ENCODE data around the gene MST1. TPM values are rescaled to one million over a fixed set of nuclear protein-coding genes. Genes with fewer than 3 reads are reported as not detected.

Gene MST1
- total RNA-seq, 1 donor from 2014 or later, result 2.7 TPM

GRCh38 chr3:49680493-49681231 is 8.6 kb downstream of the MST1 start:
- TF ChIP-seq EZH2 (IDR thresholded peaks at IDR 0.05), result no peak
- TF ChIP-seq EZH2phosphoT487 (IDR thresholded peaks at IDR 0.05), result no peak
- TF ChIP-seq CTCF (IDR thresholded peaks at IDR 0.05), result no peak
- peaks cover 11% of the 10 kb centered on the region for H3K27me3 ChIP-seq
- Mint-ChIP-seq H3K27me3 (ENCODE audit: insufficient read depth, low read depth) (peaks cover 3% of the 10 kb centered on the region), H3K4me1 (no peaks in the 10 kb centered on the region), H3K27ac (no peak overlapping the region), H3K9me3 (no peaks in the 10 kb centered on the region), H3K4me3 (no peak overlapping the region), H3K36me3 (peaks cover 16% of the 10 kb centered on the region)
- H3F3A ChIP-seq (ENCODE audit: low read depth), result no peaks in the 10 kb centered on the region
- DNase-seq (ENCODE audit: low spot score), result no peak
- H3K9ac ChIP-seq, result no peak overlapping the region
- H2AFZ ChIP-seq (replicated peaks), result no peak overlapping the region
- no peaks in the 10 kb centered on the region for H3K4me1 ChIP-seq
- H3K4me3 ChIP-seq, result no peak overlapping the region
- no peaks in the 10 kb centered on the region for H3K9me3 ChIP-seq (ENCODE audit: low read depth)
- H3K79me2 ChIP-seq (ENCODE audit: low read depth), result no peaks in the 10 kb centered on the region
- H3K4me2 ChIP-seq, result no peak overlapping the region
- no peaks in the 10 kb centered on the region for H3K36me3 ChIP-seq
- H3K27ac ChIP-seq, result no peak overlapping the region
- H4K20me1 ChIP-seq (ENCODE audit: low read depth), result no peaks in the 10 kb centered on the region

DNA sequence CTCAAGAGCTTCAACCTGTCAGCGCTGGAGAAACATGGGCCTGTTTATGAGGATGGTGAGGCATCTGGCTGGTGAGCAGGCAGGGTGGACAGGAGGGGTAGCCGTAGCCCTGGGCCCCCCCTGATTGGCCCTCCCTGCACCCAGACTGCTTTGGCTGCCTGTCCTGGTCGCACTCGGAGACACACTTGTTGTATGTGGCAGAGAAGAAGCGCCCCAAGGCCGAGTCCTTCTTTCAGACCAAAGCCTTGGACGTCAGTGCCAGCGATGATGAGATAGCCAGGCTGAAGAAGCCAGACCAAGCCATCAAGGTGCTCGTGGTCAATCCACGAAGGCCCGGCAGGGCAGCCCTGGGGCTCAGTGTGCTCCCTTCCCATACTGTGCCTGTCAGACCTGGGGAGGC is 13.4 kb downstream of the MST1 start:
- no peak overlapping the region for H3K27ac ChIP-seq
- no peak overlapping the region for H3K4me2 ChIP-seq
- peaks cover 17% of the 10 kb centered on the region for H3F3A ChIP-seq (ENCODE audit: low read depth)
- H3K9ac ChIP-seq, result no peak overlapping the region
- no peaks in the 10 kb centered on the region for H3K36me3 ChIP-seq
- TF ChIP-seq EZH2phosphoT487 (IDR thresholded peaks at IDR 0.05) (no peak), EZH2 (IDR thresholded peaks at IDR 0.05) (no peak), CTCF (IDR thresholded peaks at IDR 0.05) (no peak)
- DNase-seq (ENCODE audit: low spot score), result no peak
- no peaks in the 10 kb centered on the region for H3K9me3 ChIP-seq (ENCODE audit: low read depth)
- H3K4me3 Mint-ChIP-seq, result peak overlapping the region; percentile 95
- H3K9me3 Mint-ChIP-seq, result no peaks in the 10 kb centered on the region
- H3K27me3 ChIP-seq, result no peaks in the 10 kb centered on the region
- peaks cover 24% of the 10 kb centered on the region for H3K79me2 ChIP-seq (ENCODE audit: low read depth)
- no peak overlapping the region for H2AFZ ChIP-seq (replicated peaks)
- H3K36me3 Mint-ChIP-seq, result peaks cover 8% of the 10 kb centered on the region
- H3K4me3 ChIP-seq, result no peak overlapping the region
- peaks cover 19% of the 10 kb centered on the region for H3K4me1 Mint-ChIP-seq
- peaks cover 8% of the 10 kb centered on the region for H3K4me1 ChIP-seq
- peaks cover 21% of the 10 kb centered on the region for H4K20me1 ChIP-seq (ENCODE audit: low read depth)
- H3K27me3 Mint-ChIP-seq (ENCODE audit: insufficient read depth, low read depth), result peaks cover 4% of the 10 kb centered on the region
- no peak overlapping the region for H3K27ac Mint-ChIP-seq

DNA sequence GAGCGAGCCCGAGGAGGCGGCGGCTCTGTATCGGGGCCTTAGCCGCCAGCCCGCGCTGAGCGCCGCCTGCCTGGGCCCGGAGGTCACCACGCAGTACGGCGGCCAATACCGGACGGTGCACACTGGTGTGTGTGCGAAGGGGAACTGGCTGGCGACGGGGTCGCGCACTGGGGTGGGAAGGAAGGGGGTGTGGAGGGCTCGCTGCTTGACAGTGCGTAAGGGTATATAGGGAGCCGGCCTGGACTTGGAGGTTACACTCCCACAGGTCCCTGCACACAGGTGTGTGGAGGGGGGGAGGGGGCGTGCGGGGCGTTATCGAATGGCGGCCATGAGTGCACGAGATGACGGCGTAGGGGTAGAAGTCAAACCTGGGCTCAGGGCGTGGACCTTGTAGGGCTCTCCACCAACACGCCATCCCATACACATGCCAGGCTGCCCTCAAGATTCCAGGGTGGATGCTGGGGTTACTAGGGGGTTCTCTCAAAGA is 14.7 kb downstream of the MST1 start:
- Mint-ChIP-seq H3K27ac (no peak overlapping the region), H3K4me3 (peak overlapping the region; percentile 95), H3K27me3 (ENCODE audit: insufficient read depth, low read depth) (peaks cover 2% of the 10 kb centered on the region), H3K36me3 (peaks cover 3% of the 10 kb centered on the region), H3K9me3 (no peaks in the 10 kb centered on the region), H3K4me1 (peaks cover 19% of the 10 kb centered on the region)
- Histone ChIP-seq H3K27ac (no peak overlapping the region), H2AFZ (replicated peaks) (no peak overlapping the region), H3K27me3 (no peaks in the 10 kb centered on the region), H3K4me2 (peak overlapping the region; percentile 94), H4K20me1 (ENCODE audit: low read depth) (peaks cover 21% of the 10 kb centered on the region), H3K4me3 (peak overlapping the region; percentile 81), H3F3A (ENCODE audit: low read depth) (peaks cover 17% of the 10 kb centered on the region), H3K4me1 (peaks cover 8% of the 10 kb centered on the region), H3K79me2 (ENCODE audit: low read depth) (peaks cover 24% of the 10 kb centered on the region), H3K36me3 (no peaks in the 10 kb centered on the region), H3K9ac (peak overlapping the region; percentile 46), H3K9me3 (ENCODE audit: low read depth) (no peaks in the 10 kb centered on the region)
- DNase-seq (ENCODE audit: low spot score), result no peak
- TF ChIP-seq EZH2 (IDR thresholded peaks at IDR 0.05), result no peak
- no peak for TF ChIP-seq CTCF (IDR thresholded peaks at IDR 0.05)
- no peak for TF ChIP-seq EZH2phosphoT487 (IDR thresholded peaks at IDR 0.05)
